ENCODE data around the gene CCDC126.
A peak's percentile ranks its signal among the peaks of the same experiment; 100 is the strongest.
"Not testable (repeated sequence)": the region's sequence is repeated elsewhere in the genome, so short reads cannot be mapped to it uniquely, and the experiment has no call there.

Gene CCDC126, protein sequence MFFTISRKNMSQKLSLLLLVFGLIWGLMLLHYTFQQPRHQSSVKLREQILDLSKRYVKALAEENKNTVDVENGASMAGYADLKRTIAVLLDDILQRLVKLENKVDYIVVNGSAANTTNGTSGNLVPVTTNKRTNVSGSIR

DNA sequence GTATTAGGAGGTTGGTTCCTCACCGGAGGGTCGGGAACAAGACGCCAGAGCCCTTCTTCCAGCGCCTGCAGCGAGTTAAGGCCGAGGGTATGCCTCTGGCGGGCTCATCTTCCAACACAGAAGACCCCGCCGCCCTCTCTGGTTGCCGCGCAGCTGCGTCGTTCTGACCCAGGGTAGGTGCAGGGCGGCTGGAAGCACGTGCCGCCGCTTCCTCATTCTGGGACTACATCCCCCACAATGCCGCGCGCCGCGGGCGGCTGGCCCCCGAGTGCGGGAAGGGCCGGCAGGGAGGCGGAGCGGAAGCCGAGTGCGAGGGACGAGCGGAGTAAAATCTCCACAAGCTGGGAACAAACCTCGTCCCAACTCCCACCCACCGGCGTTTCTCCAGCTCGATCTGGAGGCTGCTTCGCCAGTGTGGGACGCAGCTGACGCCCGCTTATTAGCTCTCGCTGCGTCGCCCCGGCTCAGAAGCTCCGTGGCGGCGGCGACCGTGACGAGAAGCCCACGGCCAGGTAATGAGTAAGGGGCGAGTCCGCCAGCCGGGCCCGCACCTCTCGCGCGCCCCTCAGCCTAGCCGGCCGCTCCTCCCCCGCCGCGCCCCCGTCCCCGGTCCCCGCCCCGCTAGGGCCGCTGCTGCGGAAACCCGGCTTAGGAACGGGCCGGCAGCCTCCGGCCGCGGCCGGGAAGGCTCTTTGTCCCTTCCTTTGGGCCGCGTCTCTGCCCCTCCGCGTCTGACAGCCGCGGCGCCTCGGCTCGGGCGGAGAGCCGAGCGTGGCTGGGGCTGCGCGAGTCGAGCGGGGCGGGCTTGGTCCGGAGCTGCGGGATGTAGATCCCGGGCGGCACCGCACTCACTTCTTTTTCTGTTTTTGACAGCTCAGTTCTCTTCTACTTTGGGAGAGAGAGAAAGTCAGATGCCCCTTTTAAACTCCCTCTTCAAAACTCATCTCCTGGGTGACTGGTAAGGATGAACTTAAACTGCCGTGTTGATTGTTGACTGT is at the start of gene CCDC126:
TSS of gene CCDC126 (plus strand) at position 289 of the 998 bp plus-strand sequence. CDS start 13,934 bp downstream, outside the sequence.
- peak; percentile 62 for DNase-seq (ENCODE audit: low read depth)
- TF ChIP-seq, protein P1, sequence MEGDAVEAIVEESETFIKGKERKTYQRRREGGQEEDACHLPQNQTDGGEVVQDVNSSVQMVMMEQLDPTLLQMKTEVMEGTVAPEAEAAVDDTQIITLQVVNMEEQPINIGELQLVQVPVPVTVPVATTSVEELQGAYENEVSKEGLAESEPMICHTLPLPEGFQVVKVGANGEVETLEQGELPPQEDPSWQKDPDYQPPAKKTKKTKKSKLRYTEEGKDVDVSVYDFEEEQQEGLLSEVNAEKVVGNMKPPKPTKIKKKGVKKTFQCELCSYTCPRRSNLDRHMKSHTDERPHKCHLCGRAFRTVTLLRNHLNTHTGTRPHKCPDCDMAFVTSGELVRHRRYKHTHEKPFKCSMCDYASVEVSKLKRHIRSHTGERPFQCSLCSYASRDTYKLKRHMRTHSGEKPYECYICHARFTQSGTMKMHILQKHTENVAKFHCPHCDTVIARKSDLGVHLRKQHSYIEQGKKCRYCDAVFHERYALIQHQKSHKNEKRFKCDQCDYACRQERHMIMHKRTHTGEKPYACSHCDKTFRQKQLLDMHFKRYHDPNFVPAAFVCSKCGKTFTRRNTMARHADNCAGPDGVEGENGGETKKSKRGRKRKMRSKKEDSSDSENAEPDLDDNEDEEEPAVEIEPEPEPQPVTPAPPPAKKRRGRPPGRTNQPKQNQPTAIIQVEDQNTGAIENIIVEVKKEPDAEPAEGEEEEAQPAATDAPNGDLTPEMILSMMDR (conservative IDR thresholded peaks at IDR 0.05; ENCODE audit: low read depth, low read length): no peak
- peak within 1 kb of the TSS; percentile 84 for H3K4me3 ChIP-seq (ENCODE audit: low read length)

DNA sequence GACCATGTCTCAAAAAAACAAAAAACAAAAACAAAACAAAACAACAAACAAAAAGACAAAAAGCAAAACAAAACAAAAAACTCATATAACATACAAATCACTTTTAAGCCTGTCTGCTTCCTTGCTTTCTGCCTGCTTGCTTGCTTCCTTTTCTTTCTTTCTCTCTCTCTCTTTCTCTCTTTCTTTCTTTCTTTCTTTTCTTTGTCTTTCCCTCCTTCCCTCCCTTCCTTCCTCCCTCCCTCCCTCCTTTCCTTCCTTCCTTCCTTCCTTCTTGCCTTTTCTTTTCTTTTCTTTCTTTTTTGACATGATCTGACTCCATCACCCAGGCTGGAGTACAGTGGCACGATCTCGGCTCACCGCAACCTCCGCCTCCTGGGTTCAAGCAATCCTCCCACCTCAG is 49.5 kb upstream of the CCDC126 start:
- TF ChIP-seq, protein P1 (conservative IDR thresholded peaks at IDR 0.05; ENCODE audit: low read depth, low read length): no peak
- DNase-seq (ENCODE audit: low read depth): no peak
- H3K4me3 ChIP-seq (ENCODE audit: low read length): no peak overlapping the region

DNA sequence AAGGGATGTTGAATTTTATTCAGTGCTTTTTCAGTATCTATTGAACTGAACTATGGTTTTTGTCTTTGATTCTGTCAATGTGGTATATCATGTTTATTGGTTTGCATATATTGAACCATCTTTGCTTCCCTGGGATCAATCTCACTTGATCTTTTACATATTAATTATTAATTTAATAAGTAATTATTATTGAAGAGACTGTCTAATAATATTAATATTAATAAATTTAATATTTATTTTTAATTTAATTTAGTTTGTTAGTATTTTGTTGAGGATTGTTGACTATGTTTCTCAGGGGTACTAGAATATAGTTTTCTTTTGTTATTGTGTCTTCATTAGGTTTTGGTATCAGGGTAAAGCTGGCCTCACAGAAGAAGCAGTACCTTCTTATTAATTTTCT is 38.9 kb upstream of the CCDC126 start:
- no peak for DNase-seq (ENCODE audit: low read depth)
- TF ChIP-seq, protein P1 (conservative IDR thresholded peaks at IDR 0.05; ENCODE audit: low read depth, low read length): no peak
- H3K4me3 ChIP-seq (ENCODE audit: low read length): no peak overlapping the region

DNA sequence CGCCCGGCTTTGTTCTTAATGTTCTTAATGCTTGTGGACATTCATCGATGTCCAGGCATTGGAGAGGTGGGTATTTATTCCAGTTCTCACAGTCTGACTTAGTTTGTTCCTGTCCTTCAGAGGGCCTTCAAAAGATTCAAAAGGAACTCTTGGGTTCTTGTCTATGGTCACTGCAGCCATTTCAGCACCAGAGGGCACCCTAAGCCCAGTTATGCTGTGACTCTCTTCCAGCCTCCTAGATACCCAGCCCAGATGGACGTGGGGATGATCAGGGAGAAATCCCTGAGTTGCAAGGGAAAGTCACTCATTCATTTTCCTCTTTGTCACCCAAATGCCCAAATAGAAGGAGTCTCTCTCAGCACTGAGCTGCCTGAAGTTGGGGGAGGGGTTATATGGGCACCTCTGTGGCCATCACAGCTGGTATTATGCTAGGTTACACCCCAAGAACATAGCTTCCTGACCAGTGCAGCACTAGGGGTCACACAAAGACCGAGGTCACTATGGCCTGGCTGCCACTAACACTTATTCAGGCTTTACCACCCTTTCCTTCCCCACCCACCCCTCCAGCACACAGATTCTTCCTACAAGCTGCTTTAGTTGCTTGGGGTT is 26.5 kb upstream of the CCDC126 start:
- TF ChIP-seq, protein P1 (conservative IDR thresholded peaks at IDR 0.05; ENCODE audit: low read depth, low read length): peak; percentile 90
- peak; percentile 31 for DNase-seq (ENCODE audit: low read depth)
- no peak overlapping the region for H3K4me3 ChIP-seq (ENCODE audit: low read length)

DNA sequence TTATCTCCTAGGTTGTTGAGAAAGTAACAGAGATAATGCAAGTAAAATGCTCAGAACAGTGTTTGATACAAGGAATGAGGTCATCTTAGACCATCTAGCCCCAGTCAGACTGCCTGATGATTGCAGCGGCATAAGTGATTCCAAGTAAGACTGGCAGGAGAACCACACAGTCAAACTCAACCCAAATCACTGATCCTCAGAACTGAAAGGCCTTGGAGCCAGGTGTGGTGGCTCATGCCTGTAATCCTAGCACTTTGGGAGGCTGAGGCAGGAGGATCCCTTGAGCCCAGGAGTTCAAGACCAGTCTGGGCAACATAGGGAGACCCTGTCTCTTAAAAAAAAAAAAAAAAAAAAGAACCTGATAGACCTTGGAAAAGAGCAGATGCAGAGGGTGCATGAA is 15.2 kb upstream of the CCDC126 start:
- H3K4me3 ChIP-seq (ENCODE audit: low read length); DNase-seq (ENCODE audit: low read depth): not testable (repeated sequence)

DNA sequence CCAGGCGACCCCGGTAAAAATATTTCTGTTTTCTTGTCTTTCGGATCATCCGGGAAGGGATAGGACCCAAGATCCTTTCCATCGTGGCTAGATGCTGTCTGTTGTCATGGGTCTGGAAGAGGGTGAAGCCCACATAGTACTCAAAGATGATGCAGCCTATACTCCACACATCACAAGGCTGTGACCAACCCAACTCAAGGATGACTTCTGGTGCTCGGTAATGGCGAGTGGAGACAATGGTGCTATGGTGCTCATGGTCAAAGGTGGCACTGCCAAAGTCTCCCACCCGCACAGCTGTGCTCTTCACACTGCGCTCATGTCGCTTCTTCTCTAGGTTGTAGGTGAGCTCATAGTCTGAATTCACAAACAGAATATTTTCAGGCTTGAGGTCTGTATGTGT is 11.9 kb upstream of the CCDC126 start:
- DNase-seq (ENCODE audit: low read depth); H3K4me3 ChIP-seq (ENCODE audit: low read length): not testable (repeated sequence)

DNA sequence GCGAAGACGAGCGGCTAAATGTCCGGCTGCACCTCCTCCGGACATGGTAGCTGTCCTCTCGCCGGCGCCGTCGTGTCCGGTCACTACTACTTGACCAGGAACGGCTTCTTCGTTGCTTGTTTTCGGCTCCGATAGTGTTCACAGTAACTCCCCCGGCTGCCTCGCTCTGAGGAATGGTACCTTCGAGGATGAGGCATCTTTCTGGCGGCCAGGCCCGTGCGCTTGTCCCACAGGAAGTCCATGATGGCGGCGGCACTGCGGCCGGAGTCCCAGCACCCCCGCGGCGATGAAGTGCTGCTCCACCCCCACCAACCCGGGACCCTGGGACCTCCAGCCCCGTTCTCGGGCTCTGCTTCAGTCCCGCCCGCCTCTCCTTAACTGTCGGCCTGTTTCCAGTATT is 11.0 kb upstream of the CCDC126 start:
- DNase-seq (ENCODE audit: low read depth): no peak
- no peak overlapping the region for H3K4me3 ChIP-seq (ENCODE audit: low read length)
- TF ChIP-seq, protein P1 (conservative IDR thresholded peaks at IDR 0.05; ENCODE audit: low read depth, low read length): no peak
